GM12878 (cell line): ENCODE measurements around the gene CD200R1. TPM values are rescaled to one million over a fixed set of nuclear protein-coding genes. Genes with fewer than 3 reads are reported as not detected.

Source experiments
- ATAC-seq: fragments of 200-7000 bp; cut with Tn5 transposase; 3 replicates; pipeline ENCODE4 v1.9.1; 2020; ENCODE audit warnings: mild to moderate bottlenecking, moderate library complexity
- BruUV-seq: library from RNA; stranded (reverse); fragments of 400-500 nt; replicated peaks from 2 replicates; lab custom pipeline; 2021; lab: Mats Ljungman, UMichigan
- CTCF ChIA-PET: fragments of 300-600 bp; sonication (Branson Sonifier 250); formaldehyde crosslinking; extraction: SDS; loops from one replicate; lab custom pipeline; 2021; ENCODE audit warnings: inconsistent platforms; lab: Yijun Ruan, JAX
- POLR2A ChIA-PET: fragments of 350-600 bp; formaldehyde crosslinking; extraction: SDS; loops from one replicate; lab custom pipeline; 2021; ENCODE audit warnings: inconsistent platforms; lab: Charles Lee
- RAD21 ChIA-PET: fragments of 300-600 bp; sonication (Branson Sonifier 250); formaldehyde crosslinking; loops from one replicate; lab custom pipeline; 2023; ENCODE audit warnings: antibody characterized with exemption; ENCODE audit not compliant: unreplicated experiment; lab: Charles Lee
- SMC1A ChIA-PET: fragments of 300-600 bp; sonication (Branson Sonifier 250); formaldehyde crosslinking; loops from one replicate; lab custom pipeline; 2023; ENCODE audit not compliant: unreplicated experiment, uncharacterized antibody; lab: Charles Lee
- DNase-seq: peaks from one replicate; pipeline ENCODE4 v3.0.0-alpha.2; 2011; ENCODE audit warnings: low read depth, low spot score
- FAIRE-seq: peaks from 3 replicates; lab custom pipeline; 2011; peaks lifted over from hg19 to GRCh38; lab: Jason Lieb, UNC
- H2AFZ ChIP-seq: 2 replicates; pipeline ENCODE4 v1.6.0; 2011; ENCODE audit warnings: low read depth, low read length, control low read depth; ENCODE audit not compliant: control insufficient read depth
- H3K27ac ChIP-seq: 2 replicates; pipeline ENCODE4 v1.5.1; 2011; ENCODE audit warnings: control low read depth; ENCODE audit not compliant: control insufficient read depth, insufficient read depth
- H3K27me3 ChIP-seq, 2 experiments: replicated peaks in 1 of 2; 2 replicates each; pipeline versions ENCODE4 v1.6.0 to v1.6.1; 2011; ENCODE audit warnings: low read length in 1 of 2; ENCODE audit not compliant: control insufficient read depth in 2 of 2, insufficient read depth in 2 of 2
- H3K36me3 ChIP-seq, 2 experiments: 2 replicates each; pipeline ENCODE4 v1.5.1; 2011; ENCODE audit warnings: low read length in 1 of 2; ENCODE audit not compliant: control insufficient read depth in 2 of 2, insufficient read depth in 2 of 2
- H3K4me1 ChIP-seq: 2 replicates; pipeline ENCODE4 v1.6.1; 2011; ENCODE audit warnings: mild to moderate bottlenecking, low read length, moderate library complexity, mixed read lengths; ENCODE audit not compliant: control insufficient read depth, insufficient read depth
- H3K4me2 ChIP-seq: 2 replicates; pipeline ENCODE4 v1.6.0; 2011; ENCODE audit warnings: control low read depth; ENCODE audit not compliant: control insufficient read depth, insufficient read depth
- H3K4me3 ChIP-seq: fragments of 200-600 bp; sonication (generic); 2 replicates; pipeline ENCODE4 v1.5.1; 2016
- H3K79me2 ChIP-seq: 2 replicates; pipeline ENCODE4 v1.6.0; 2011; ENCODE audit warnings: low read length; ENCODE audit not compliant: control insufficient read depth, insufficient read depth
- H3K9ac ChIP-seq: 2 replicates; pipeline ENCODE4 v1.8.0; 2011; ENCODE audit warnings: low read length, control low read depth, mixed read lengths; ENCODE audit not compliant: control insufficient read depth, insufficient read depth
- H3K9me3 ChIP-seq: replicated peaks from 3 replicates; pipeline ENCODE4 v1.5.1; 2011; ENCODE audit warnings: mild to moderate bottlenecking, low read length; ENCODE audit not compliant: control insufficient read depth, insufficient read depth
- H4K20me1 ChIP-seq: 2 replicates; pipeline ENCODE4 v1.6.0; 2011; ENCODE audit not compliant: control insufficient read depth, insufficient read depth
- IRF5 ChIP-seq: fragments of 450-650 bp; IDR thresholded peaks from 2 replicates; pipeline ENCODE4 v1.6.1; 2017; ENCODE audit warnings: borderline replicate concordance
- NBN ChIP-seq: fragments of 450-650 bp; IDR thresholded peaks from 2 replicates; pipeline ENCODE4 v1.6.1; 2016
- NFYA ChIP-seq: IDR thresholded peaks from 2 replicates; pipeline ENCODE4 v1.6.1; 2011; ENCODE audit warnings: low read depth, mild to moderate bottlenecking, low read length, improper control_type of control experiment, borderline replicate concordance
- NRF1 ChIP-seq: conservative IDR thresholded peaks from 2 replicates; pipeline ENCODE4 v1.6.1; 2011; ENCODE audit warnings: mild to moderate bottlenecking, low read depth, low read length, improper control_type of control experiment
- PAX5 ChIP-seq: IDR thresholded peaks from 2 replicates; pipeline ENCODE4 v1.6.1; 2011; ENCODE audit warnings: low read depth, low read length, borderline replicate concordance
- RAD51 ChIP-seq: fragments of 450-650 bp; IDR thresholded peaks from 2 replicates; pipeline ENCODE4 v1.6.1; 2016; ENCODE audit warnings: moderate library complexity, mild to moderate bottlenecking, inconsistent platforms
- RCOR1 ChIP-seq: conservative IDR thresholded peaks from 2 replicates; pipeline ENCODE4 v1.6.1; 2012; ENCODE audit warnings: low read depth, low read length, improper control_type of control experiment
- SMAD1 ChIP-seq: fragments of 450-650 bp; IDR thresholded peaks from 2 replicates; pipeline ENCODE4 v1.6.1; 2018; ENCODE audit warnings: mild to moderate bottlenecking, low read depth; ENCODE audit not compliant: partially characterized antibody
- SP1 ChIP-seq: IDR thresholded peaks from one replicate; pipeline ENCODE4 v1.6.1; 2011; ENCODE audit warnings: low read depth, low read length
- SUZ12 ChIP-seq: fragments of 200-600 bp; sonication (generic); IDR thresholded peaks from one replicate; pipeline ENCODE4 v1.6.1; 2018; ENCODE audit warnings: antibody characterized with exemption, mild to moderate bottlenecking; ENCODE audit not compliant: unreplicated experiment
- WGBS: methylation state at CpG from one replicate; pipeline ENCODE4 v1.1.6; 2016; ENCODE audit warnings: low lambda C conversion rate; ENCODE audit not compliant: insufficient replicate concordance, insufficient coverage; ENCODE audit errors: missing lambda C conversion rate; 5-methylcytosine and 5-hydroxymethylcytosine counted together
- in situ Hi-C: fragments of 300-500 bp; cut with MboI; formaldehyde crosslinking; loops from 9 replicates; pipeline ENCODE4 v1.14.3; 2018; ENCODE audit warnings: mixed read lengths
- intact Hi-C: fragments of 100-400 bp; cut with micrococcal nuclease; formaldehyde crosslinking; loops from one replicate; pipeline ENCODE4 v1.14.2; 2022; ENCODE audit not compliant: unreplicated experiment
- polyA plus RNA-seq, 11 experiments: library from polyadenylated mRNA; depleted of rRNA in 4 of 11; unstranded in 6 of 11; stranded (reverse) in 5 of 11; fragments of >200 nt; fragmentation: Nextera tagmentation in 4 of 11; fragmentation: Illumina TruSeq in 1 of 11; extraction: Ambion mirVana in 4 of 11; extraction: Trizol in 1 of 11; gene quantifications; 1 replicate in 1 of 11; 2 replicates in 10 of 11; pipeline versions ENCODE4 v1.2.1 to v1.2.3, GENCODE V29; 2011 to 2016; ENCODE audit warnings: inconsistent platforms in 2 of 11, missing spikeins in 2 of 11, low read depth in 1 of 11
- total RNA-seq, 4 experiments: library from RNA; depleted of rRNA in 3 of 4; stranded (reverse); fragments of >200 nt in 3 of 4; fragmentation: Illumina TruSeq in 1 of 4; extraction: Trizol in 1 of 4; gene quantifications; 2 replicates each; pipeline versions ENCODE4 v1.2.1 to v1.2.3, GENCODE V29; 2013 to 2021
- TF ChIP-seq, protein P1 (sequence below): fragments of 450-650 bp; IDR thresholded peaks from 2 replicates; pipeline ENCODE4 v1.6.1; 2017; ENCODE audit warnings: mild to moderate bottlenecking, moderate library complexity

The CD200R1 gene
- total and polyA plus RNA-seq, 10 of the 15 experiments (the other 5 are each of a cell fraction or from before 2014, with no cell fraction given): 0.15 to 1.1 (median 0.88) TPM

DNA sequence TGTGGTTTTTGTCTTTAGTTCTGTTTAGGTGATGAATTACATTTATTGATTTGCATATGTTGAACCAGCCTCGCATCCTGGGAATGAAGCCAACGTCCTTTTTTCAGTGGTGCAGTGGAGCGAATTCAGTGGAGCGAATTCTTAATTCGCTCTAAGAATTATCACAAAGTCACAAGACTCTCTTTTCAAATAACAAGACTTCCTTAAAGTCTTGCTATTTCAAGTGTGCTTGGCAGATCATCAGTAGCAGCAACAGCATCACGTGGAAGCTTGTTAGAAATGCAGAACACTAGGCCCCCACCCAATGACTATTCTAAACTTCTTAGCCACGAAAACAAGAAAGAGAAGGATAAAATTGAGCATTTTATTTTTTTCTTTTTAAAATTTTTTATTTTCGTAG, 70.1 kb downstream of the CD200R1 start:
- Histone ChIP-seq H3K79me2 (no peaks in the 10 kb centered on the region), H3K27ac (no peak overlapping the region), H3K4me2 (no peak overlapping the region), H3K4me1 (peaks cover 15% of the 10 kb centered on the region), H4K20me1 (no peaks in the 10 kb centered on the region), H3K36me3 (no peaks in the 10 kb centered on the region), H2AFZ (no peak overlapping the region), H3K27me3 (no peaks in the 10 kb centered on the region), H3K4me3 (no peak overlapping the region), H3K9ac (no peak overlapping the region), H3K9me3 (peaks cover 2% of the 10 kb centered on the region; the same call in 2 of the 3 replicates)
- no peak for DNase-seq
- SMC1A ChIA-PET: interaction anchor here (1.3 kb wide), 2 partner anchors 25 to 29 kb away, joined by 3 read pairs; no protein-coding TSS in a partner anchor
- CTCF ChIA-PET: no interaction called here
- WGBS: 54% methylated on average over 8 of the region's 8 CpGs
- intact Hi-C loops (no loop called here), in situ Hi-C loops (no loop called here)
- RAD21 ChIA-PET: no interaction called here
- FAIRE-seq: no peak
- POLR2A ChIA-PET: no interaction called here
- TF ChIP-seq NBN (no peak), RAD51 (no peak), SUZ12 (no peak), SP1 (no peak), NFYA (no peak), SMAD1 (no peak), RCOR1 (no peak), NRF1 (no peak), PAX5 (no peak), IRF5 (no peak)
- TF ChIP-seq, protein P1, sequence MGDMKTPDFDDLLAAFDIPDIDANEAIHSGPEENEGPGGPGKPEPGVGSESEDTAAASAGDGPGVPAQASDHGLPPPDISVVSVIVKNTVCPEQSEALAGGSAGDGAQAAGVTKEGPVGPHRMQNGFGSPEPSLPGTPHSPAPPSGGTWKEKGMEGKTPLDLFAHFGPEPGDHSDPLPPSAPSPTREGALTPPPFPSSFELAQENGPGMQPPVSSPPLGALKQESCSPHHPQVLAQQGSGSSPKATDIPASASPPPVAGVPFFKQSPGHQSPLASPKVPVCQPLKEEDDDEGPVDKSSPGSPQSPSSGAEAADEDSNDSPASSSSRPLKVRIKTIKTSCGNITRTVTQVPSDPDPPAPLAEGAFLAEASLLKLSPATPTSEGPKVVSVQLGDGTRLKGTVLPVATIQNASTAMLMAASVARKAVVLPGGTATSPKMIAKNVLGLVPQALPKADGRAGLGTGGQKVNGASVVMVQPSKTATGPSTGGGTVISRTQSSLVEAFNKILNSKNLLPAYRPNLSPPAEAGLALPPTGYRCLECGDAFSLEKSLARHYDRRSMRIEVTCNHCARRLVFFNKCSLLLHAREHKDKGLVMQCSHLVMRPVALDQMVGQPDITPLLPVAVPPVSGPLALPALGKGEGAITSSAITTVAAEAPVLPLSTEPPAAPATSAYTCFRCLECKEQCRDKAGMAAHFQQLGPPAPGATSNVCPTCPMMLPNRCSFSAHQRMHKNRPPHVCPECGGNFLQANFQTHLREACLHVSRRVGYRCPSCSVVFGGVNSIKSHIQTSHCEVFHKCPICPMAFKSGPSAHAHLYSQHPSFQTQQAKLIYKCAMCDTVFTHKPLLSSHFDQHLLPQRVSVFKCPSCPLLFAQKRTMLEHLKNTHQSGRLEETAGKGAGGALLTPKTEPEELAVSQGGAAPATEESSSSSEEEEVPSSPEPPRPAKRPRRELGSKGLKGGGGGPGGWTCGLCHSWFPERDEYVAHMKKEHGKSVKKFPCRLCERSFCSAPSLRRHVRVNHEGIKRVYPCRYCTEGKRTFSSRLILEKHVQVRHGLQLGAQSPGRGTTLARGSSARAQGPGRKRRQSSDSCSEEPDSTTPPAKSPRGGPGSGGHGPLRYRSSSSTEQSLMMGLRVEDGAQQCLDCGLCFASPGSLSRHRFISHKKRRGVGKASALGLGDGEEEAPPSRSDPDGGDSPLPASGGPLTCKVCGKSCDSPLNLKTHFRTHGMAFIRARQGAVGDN: no peak
- ATAC-seq: no peak
- no TSS peak for BruUV-seq
